K562 (cell line): Measurements from ENCODE around the gene FARSA. TPM values are rescaled to one million over a fixed set of nuclear protein-coding genes. Genes with fewer than 3 reads are reported as not detected.

ENCODE experiments used
- ELF4 ChIP-seq: fragments of 450-650 bp; formaldehyde crosslinking; IDR thresholded peaks from 2 replicates; pipeline ENCODE4 v1.4.0; 2022; ENCODE audit warnings: missing genetic modification characterization
- FOXA3 ChIP-seq, 2 experiments: fragments of 450-650 bp in 1 of 2; sonication (generic) in 1 of 2; formaldehyde crosslinking; IDR thresholded peaks in 1 of 2; conservative IDR thresholded peaks in 1 of 2; 2 replicates each; pipeline versions ENCODE4 v1.4.0 to v1.8.0; 2020 to 2022; ENCODE audit warnings: mild to moderate bottlenecking in 2 of 2, missing genetic modification reagents in 1 of 2
- HDAC2 ChIP-seq: fragments of 450-650 bp; IDR thresholded peaks from 2 replicates; pipeline ENCODE4 v1.6.1; 2016; ENCODE audit warnings: mild to moderate bottlenecking
- JUNB ChIP-seq: fragments of 450-650 bp; formaldehyde crosslinking; conservative IDR thresholded peaks from 2 replicates; pipeline ENCODE4 v1.4.0; 2020; ENCODE audit warnings: mild to moderate bottlenecking
- KDM1A ChIP-seq, 2 experiments: fragments of 450-650 bp; IDR thresholded peaks; 2 replicates each; pipeline ENCODE4 v1.6.1; 2016; ENCODE audit warnings: mild to moderate bottlenecking in 2 of 2
- MECOM ChIP-seq: fragments of 250-450 bp; sonication (Bioruptor Pico); IDR thresholded peaks from 2 replicates; pipeline ENCODE4 v1.8.0; 2022; ENCODE audit warnings: inconsistent platforms
- NFRKB ChIP-seq: fragments of 450-650 bp; IDR thresholded peaks from 2 replicates; pipeline ENCODE4 v1.6.1; 2016; ENCODE audit warnings: low read depth
- SAFB2 ChIP-seq: fragments of 200-400 bp; formaldehyde crosslinking; IDR thresholded peaks from 2 replicates; pipeline ENCODE4 v1.6.1; 2018; ENCODE audit warnings: borderline replicate concordance, low read length, low read depth, moderate library complexity; ENCODE audit not compliant: severe bottlenecking
- SMAD4 ChIP-seq: fragments of 250-450 bp; sonication (Bioruptor Pico); conservative IDR thresholded peaks from 2 replicates; pipeline ENCODE4 v1.8.0; 2021; ENCODE audit warnings: inconsistent platforms, mild to moderate bottlenecking, moderate library complexity
- ZBTB17 ChIP-seq: fragments of 450-650 bp; formaldehyde crosslinking; IDR thresholded peaks from 2 replicates; pipeline ENCODE4 v1.4.0; 2020; ENCODE audit warnings: mild to moderate bottlenecking
- ZNF707 ChIP-seq: fragments of 250-450 bp; sonication (Bioruptor Pico); conservative IDR thresholded peaks from 2 replicates; pipeline ENCODE4 v1.8.0; 2022; ENCODE audit warnings: inconsistent platforms, mild to moderate bottlenecking, moderate library complexity
- polyA plus RNA-seq, 8 experiments: library from polyadenylated mRNA; depleted of rRNA in 4 of 8; stranded (reverse) in 5 of 8; unstranded in 3 of 8; fragments of >200 nt; fragmentation: Nextera tagmentation in 2 of 8; fragmentation: Illumina TruSeq in 1 of 8; extraction: Ambion mirVana in 2 of 8; extraction: Trizol in 1 of 8; gene quantifications; 2 replicates each; pipeline versions ENCODE4 v1.2.1 to v1.2.3, GENCODE V29; 2011 to 2014; ENCODE audit warnings: inconsistent platforms in 1 of 8, missing spikeins in 1 of 8
- total RNA-seq, 7 experiments: library from RNA; depleted of rRNA in 6 of 7; stranded (reverse); fragments of >200 nt in 6 of 7; fragmentation: Illumina TruSeq in 2 of 7; extraction: Trizol in 2 of 7; gene quantifications; 2 replicates each; pipeline versions ENCODE4 v1.2.1 to v1.2.3, GENCODE V29; 2011 to 2021; ENCODE audit warnings: low replicate concordance in 1 of 7
- TF ChIP-seq, protein P1 (sequence below): fragments of 450-650 bp; formaldehyde crosslinking; conservative IDR thresholded peaks from 2 replicates; pipeline ENCODE4 v1.4.0; 2022; ENCODE audit warnings: mild to moderate bottlenecking, missing genetic modification characterization
- TF ChIP-seq, protein P2 (sequence below): fragments of 450-650 bp; formaldehyde crosslinking; IDR thresholded peaks from 2 replicates; pipeline ENCODE4 v1.4.0; 2020; ENCODE audit warnings: mild to moderate bottlenecking, moderate library complexity
- TF ChIP-seq, protein P3 (sequence below): fragments of 250-450 bp; sonication (Bioruptor Pico); IDR thresholded peaks from 2 replicates; pipeline ENCODE4 v1.8.0; 2022; ENCODE audit warnings: inconsistent platforms
- TF ChIP-seq, protein P4 (sequence below): fragments of 450-650 bp; IDR thresholded peaks from 2 replicates; pipeline ENCODE4 v1.6.1; 2017; ENCODE audit warnings: antibody characterized with exemption
- TF ChIP-seq, protein P5 (sequence below): fragments of 250-450 bp; sonication (Bioruptor Pico); IDR thresholded peaks from 2 replicates; pipeline ENCODE4 v1.8.0; 2022; ENCODE audit warnings: inconsistent platforms, mild to moderate bottlenecking, moderate library complexity, borderline replicate concordance
- TF ChIP-seq, protein P6 (sequence below): sonication (generic); formaldehyde crosslinking; IDR thresholded peaks from 2 replicates; pipeline ENCODE4 v1.8.0; 2022; ENCODE audit warnings: missing genetic modification reagents, mild to moderate bottlenecking, borderline replicate concordance
- TF ChIP-seq, protein P7 (sequence below): sonication (generic); formaldehyde crosslinking; IDR thresholded peaks from 2 replicates; pipeline ENCODE4 v1.8.0; 2022; ENCODE audit warnings: mild to moderate bottlenecking, missing genetic modification reagents

Gene FARSA
- total and polyA plus RNA-seq, 9 of the 15 experiments (the other 6 are each of a cell fraction or from before 2014, with no cell fraction given): 25.2 to 237 (median 89.6) TPM

DNA sequence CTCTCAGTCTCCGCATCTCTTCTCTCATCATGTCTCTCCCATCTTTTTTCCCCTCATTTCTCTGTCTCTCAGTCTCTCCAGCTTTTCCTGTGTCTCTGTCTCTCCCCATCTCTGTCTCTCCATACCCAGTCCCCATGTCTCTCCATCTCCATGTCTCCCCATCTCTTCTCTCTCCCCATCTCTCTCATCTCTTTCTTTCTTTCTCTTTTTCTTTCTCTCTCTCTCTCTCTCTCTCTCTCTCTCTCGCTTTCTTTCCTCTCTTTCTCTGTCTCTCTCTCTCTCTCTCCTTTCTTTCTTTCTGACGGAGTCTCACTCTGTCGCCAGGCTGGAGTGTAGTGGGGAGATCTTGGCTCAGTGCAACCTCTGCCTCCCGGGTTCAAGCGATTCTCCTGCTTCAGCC is 49.1 kb upstream of the FARSA start (continued):
- TF ChIP-seq, protein P1, sequence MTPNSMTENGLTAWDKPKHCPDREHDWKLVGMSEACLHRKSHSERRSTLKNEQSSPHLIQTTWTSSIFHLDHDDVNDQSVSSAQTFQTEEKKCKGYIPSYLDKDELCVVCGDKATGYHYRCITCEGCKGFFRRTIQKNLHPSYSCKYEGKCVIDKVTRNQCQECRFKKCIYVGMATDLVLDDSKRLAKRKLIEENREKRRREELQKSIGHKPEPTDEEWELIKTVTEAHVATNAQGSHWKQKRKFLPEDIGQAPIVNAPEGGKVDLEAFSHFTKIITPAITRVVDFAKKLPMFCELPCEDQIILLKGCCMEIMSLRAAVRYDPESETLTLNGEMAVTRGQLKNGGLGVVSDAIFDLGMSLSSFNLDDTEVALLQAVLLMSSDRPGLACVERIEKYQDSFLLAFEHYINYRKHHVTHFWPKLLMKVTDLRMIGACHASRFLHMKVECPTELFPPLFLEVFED (CRISPR knock-in tag): 0 out of 2 replicates have a peak, but pooled peaks have one; percentile 69
- TF ChIP-seq ELF4 (CRISPR knock-in tag): peak; percentile 78
- TF ChIP-seq, protein P2, sequence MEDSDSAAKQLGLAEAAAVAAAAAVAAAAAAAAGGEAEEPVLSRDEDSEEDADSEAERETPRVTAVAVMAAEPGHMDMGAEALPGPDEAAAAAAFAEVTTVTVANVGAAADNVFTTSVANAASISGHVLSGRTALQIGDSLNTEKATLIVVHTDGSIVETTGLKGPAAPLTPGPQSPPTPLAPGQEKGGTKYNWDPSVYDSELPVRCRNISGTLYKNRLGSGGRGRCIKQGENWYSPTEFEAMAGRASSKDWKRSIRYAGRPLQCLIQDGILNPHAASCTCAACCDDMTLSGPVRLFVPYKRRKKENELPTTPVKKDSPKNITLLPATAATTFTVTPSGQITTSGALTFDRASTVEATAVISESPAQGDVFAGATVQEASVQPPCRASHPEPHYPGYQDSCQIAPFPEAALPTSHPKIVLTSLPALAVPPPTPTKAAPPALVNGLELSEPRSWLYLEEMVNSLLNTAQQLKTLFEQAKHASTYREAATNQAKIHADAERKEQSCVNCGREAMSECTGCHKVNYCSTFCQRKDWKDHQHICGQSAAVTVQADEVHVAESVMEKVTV (CRISPR knock-in tag): no peak
- TF ChIP-seq ZBTB17 (CRISPR knock-in tag): no peak
- no peak for TF ChIP-seq ZNF707
- TF ChIP-seq FOXA3 (CRISPR knock-in tag; conservative IDR thresholded peaks at IDR 0.05 in 1 of 2, IDR thresholded peaks at IDR 0.05 in 1 of 2): no peak
- TF ChIP-seq, protein P3, sequence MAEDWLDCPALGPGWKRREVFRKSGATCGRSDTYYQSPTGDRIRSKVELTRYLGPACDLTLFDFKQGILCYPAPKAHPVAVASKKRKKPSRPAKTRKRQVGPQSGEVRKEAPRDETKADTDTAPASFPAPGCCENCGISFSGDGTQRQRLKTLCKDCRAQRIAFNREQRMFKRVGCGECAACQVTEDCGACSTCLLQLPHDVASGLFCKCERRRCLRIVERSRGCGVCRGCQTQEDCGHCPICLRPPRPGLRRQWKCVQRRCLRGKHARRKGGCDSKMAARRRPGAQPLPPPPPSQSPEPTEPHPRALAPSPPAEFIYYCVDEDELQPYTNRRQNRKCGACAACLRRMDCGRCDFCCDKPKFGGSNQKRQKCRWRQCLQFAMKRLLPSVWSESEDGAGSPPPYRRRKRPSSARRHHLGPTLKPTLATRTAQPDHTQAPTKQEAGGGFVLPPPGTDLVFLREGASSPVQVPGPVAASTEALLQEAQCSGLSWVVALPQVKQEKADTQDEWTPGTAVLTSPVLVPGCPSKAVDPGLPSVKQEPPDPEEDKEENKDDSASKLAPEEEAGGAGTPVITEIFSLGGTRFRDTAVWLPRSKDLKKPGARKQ: no peak
- TF ChIP-seq HDAC2: peak; percentile 19; the same call in 1 of the 2 replicates
- no peak for TF ChIP-seq MECOM (CRISPR knock-in tag)
- TF ChIP-seq, protein P4, sequence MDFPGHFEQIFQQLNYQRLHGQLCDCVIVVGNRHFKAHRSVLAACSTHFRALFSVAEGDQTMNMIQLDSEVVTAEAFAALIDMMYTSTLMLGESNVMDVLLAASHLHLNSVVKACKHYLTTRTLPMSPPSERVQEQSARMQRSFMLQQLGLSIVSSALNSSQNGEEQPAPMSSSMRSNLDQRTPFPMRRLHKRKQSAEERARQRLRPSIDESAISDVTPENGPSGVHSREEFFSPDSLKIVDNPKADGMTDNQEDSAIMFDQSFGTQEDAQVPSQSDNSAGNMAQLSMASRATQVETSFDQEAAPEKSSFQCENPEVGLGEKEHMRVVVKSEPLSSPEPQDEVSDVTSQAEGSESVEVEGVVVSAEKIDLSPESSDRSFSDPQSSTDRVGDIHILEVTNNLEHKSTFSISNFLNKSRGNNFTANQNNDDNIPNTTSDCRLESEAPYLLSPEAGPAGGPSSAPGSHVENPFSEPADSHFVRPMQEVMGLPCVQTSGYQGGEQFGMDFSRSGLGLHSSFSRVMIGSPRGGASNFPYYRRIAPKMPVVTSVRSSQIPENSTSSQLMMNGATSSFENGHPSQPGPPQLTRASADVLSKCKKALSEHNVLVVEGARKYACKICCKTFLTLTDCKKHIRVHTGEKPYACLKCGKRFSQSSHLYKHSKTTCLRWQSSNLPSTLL: no peak
- TF ChIP-seq, protein P5, sequence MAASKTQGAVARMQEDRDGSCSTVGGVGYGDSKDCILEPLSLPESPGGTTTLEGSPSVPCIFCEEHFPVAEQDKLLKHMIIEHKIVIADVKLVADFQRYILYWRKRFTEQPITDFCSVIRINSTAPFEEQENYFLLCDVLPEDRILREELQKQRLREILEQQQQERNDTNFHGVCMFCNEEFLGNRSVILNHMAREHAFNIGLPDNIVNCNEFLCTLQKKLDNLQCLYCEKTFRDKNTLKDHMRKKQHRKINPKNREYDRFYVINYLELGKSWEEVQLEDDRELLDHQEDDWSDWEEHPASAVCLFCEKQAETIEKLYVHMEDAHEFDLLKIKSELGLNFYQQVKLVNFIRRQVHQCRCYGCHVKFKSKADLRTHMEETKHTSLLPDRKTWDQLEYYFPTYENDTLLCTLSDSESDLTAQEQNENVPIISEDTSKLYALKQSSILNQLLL (CRISPR knock-in tag): no peak
- 0 out of 2 replicates have a peak, but pooled peaks have one; percentile 30 for TF ChIP-seq NFRKB
- TF ChIP-seq KDM1A (IDR thresholded peaks at IDR 0.05): 0 out of 4 replicates have a peak, but pooled peaks have one; percentile 13 to 28
- TF ChIP-seq JUNB (CRISPR knock-in tag): no peak
- TF ChIP-seq, protein P6, sequence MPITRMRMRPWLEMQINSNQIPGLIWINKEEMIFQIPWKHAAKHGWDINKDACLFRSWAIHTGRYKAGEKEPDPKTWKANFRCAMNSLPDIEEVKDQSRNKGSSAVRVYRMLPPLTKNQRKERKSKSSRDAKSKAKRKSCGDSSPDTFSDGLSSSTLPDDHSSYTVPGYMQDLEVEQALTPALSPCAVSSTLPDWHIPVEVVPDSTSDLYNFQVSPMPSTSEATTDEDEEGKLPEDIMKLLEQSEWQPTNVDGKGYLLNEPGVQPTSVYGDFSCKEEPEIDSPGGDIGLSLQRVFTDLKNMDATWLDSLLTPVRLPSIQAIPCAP (CRISPR knock-in tag): no peak
- no peak for TF ChIP-seq SMAD4 (CRISPR knock-in tag)
- TF ChIP-seq SAFB2: no peak
- TF ChIP-seq, protein P7, sequence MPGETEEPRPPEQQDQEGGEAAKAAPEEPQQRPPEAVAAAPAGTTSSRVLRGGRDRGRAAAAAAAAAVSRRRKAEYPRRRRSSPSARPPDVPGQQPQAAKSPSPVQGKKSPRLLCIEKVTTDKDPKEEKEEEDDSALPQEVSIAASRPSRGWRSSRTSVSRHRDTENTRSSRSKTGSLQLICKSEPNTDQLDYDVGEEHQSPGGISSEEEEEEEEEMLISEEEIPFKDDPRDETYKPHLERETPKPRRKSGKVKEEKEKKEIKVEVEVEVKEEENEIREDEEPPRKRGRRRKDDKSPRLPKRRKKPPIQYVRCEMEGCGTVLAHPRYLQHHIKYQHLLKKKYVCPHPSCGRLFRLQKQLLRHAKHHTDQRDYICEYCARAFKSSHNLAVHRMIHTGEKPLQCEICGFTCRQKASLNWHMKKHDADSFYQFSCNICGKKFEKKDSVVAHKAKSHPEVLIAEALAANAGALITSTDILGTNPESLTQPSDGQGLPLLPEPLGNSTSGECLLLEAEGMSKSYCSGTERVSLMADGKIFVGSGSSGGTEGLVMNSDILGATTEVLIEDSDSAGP (CRISPR knock-in tag): no peak
